ENCODE data around the gene CYP2A7.
"Not testable (repeated sequence)": the region's sequence is repeated elsewhere in the genome, so short reads cannot be mapped to it uniquely, and the experiment has no call there.

The CYP2A7 gene

GRCh38 chr19:40842997-40843652 lies 38.9 kb downstream of the CYP2A7 start:
- not testable (repeated sequence) for DNase-seq (ENCODE audit: low spot score)

- not testable (repeated sequence) for DNase-seq (ENCODE audit: low spot score)
These were observed 40.0 kb downstream of the CYP2A7 start for GRCh38 chr19:40842012-40842411.

- DNase-seq (ENCODE audit: low spot score), result not testable (repeated sequence)
These were observed 43.6 kb downstream of the CYP2A7 start for GRCh38 chr19:40838477-40838876.

GRCh38 chr19:40836754-40837429 lies 45.1 kb downstream of the CYP2A7 start:
- DNase-seq (ENCODE audit: low spot score), result no peak

DNA sequence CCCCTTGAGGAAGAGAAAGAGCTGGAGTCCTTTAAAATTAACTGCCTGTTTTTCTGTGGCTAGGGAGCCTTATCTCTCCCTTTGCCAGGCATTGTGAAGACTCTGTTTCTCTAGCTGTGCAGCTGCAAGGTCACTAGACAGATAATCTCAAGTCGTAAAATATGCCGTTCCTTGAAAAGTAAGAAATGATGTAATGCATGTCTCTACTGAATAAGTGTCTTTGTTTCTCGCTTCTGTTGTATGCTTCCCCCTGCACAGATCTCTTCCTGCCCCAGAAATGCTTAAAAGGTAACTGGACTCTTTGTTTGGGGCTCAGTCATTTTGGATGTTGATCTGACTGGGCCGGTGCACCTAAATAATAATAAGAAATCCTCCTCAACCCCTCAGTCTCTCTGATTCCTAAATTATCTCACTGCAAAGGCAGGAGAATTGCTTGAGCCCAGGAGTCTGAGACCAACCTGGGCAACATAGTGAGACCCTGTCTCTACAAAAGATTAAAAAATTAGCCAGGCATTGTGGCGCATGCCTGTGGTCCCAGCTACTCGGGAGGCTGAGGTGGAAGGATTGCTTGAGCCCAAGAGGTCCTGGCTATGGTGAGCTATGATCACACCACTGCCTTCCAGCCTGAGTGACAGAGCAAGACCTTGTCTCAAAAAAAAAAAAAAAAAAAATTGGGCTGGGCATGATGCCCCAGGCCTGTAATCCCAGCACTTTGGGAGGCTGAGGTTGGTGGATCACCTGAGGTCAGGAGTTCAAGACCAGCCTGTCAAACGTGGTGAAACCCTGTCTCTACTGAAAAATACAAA lies 48.1 kb downstream of the CYP2A7 start:
- not testable (repeated sequence) for DNase-seq (ENCODE audit: low spot score)

- not testable (repeated sequence) for DNase-seq (ENCODE audit: low spot score)
These were observed 49.6 kb downstream of the CYP2A7 start for GRCh38 chr19:40832431-40832790.

- DNase-seq (ENCODE audit: low spot score), result peak; percentile 89
These were observed 50.3 kb downstream of the CYP2A7 start for GRCh38 chr19:40831502-40832430.

GRCh38 chr19:40830741-40831140 lies 51.3 kb downstream of the CYP2A7 start:
- not testable (repeated sequence) for DNase-seq (ENCODE audit: low spot score)

DNA sequence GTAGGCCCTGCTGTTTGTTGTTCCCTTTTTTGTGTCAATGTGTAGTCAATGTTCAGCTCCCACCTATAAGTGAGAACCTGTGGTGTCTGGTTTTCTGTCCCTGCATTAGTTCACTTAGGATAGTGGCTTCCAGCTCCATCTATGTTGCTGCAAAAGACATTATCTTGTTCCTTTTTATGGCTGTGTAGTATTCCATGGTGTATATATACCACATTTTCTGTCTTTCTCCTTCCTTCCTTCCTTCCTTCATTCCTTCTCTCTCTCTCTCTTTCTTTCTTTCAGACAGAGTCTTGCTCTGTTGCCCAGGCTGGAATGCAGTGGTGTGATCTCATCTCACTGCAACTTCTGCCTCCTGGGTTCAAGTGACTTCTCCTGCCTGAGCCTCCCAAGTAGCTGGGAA lies 52.8 kb downstream of the CYP2A7 start:
- DNase-seq (ENCODE audit: low spot score), result no peak

- no peak for DNase-seq (ENCODE audit: low spot score)
These were observed 54.4 kb downstream of the CYP2A7 start for GRCh38 chr19:40827386-40828247.

GRCh38 chr19:40826699-40827385 lies 55.2 kb downstream of the CYP2A7 start:
- DNase-seq (ENCODE audit: low spot score), result not testable (repeated sequence)

GRCh38 chr19:40826312-40826698 lies 55.7 kb downstream of the CYP2A7 start:
- not testable (repeated sequence) for DNase-seq (ENCODE audit: low spot score)

GRCh38 chr19:40825460-40826095 lies 56.5 kb downstream of the CYP2A7 start:
- not testable (repeated sequence) for DNase-seq (ENCODE audit: low spot score)
